Activated CD8-positive, alpha-beta memory T cell treated with anti-CD3 and anti-CD28 coated beads, Interleukin-2, amount 50 U/mL, for 1 hour (primary cell): ENCODE data around the gene CXCL6.

Source experiments
- DNase-seq: peaks from one replicate; pipeline ENCODE4 v3.0.0-alpha.2; 2020; ENCODE audit errors: extremely low read depth

Gene CXCL6

DNA sequence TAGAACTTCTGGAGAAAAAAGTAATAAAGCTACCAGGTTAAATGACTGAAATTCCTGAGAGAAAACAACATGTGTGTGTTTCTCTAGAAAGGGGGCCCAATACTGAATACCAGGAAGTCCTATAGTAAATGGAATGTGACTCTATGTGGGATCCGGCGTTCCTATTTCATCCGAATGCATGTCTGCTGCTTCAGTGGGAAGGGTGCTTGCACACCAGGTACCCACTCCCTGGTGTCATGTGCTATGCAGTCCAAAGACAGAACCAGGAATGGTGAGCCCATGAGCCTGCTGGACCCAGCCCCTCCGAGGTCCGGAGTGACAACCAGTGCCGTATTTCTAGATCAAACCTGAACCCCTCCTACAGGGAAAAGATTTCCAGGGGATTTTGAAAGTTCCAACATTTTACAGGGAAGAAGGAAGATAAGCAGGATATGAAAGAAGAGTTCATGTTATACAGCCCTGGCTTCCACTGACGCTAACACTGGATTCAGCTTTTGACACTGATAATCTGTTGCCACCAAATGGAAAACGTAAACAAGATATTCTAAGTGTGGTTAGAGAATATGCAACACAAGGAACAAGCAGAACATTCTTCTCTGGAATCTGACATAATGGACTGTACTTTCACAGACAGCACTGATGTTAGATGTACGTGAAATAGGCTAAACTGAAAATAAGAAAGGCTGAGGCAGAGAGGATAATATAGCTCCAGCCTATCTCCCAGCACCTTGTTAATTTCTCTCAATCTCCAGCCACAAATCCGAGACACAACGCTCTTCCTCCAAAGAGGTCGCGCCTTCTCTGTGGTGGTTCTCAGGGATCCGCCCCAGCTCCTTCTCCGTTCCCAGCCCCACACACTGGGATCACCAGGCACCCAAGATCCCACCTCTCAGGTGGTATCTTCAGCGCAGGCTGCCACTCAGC lies 32.0 kb downstream of the CXCL6 start:
- DNase-seq = no peak

DNA sequence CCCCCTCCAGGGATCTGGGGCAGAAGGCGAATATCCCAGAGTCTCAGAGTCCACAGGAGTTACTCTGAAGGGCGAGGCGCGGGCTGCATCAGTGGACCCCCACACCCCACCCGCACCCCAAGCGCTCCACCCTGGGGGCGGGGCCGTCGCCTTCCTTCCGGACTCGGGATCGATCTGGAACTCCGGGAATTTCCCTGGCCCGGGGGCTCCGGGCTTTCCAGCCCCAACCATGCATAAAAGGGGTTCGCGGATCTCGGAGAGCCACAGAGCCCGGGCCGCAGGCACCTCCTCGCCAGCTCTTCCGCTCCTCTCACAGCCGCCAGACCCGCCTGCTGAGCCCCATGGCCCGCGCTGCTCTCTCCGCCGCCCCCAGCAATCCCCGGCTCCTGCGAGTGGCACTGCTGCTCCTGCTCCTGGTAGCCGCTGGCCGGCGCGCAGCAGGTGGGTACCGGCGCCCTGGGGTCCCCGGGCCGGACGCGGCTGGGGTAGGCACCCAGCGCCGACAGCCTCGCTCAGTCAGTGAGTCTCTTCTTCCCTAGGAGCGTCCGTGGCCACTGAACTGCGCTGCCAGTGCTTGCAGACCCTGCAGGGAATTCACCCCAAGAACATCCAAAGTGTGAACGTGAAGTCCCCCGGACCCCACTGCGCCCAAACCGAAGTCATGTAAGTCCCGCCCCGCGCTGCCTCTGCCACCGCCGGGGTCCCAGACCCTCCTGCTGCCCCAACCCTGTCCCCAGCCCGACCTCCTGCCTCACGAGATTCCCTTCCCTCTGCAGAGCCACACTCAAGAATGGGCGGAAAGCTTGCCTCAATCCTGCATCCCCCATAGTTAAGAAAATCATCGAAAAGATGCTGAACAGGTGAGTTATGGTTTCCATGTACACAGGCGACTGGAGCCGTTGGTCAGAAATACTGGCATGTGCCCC lies 32.9 kb downstream of the CXCL6 start, which contains the start of gene CXCL1:
Gene CXCL1 (plus strand): TSS at position 264 of the 926 bp plus-strand sequence. CDS start 78 bp downstream, at position 342.
- no peak for DNase-seq

DNA sequence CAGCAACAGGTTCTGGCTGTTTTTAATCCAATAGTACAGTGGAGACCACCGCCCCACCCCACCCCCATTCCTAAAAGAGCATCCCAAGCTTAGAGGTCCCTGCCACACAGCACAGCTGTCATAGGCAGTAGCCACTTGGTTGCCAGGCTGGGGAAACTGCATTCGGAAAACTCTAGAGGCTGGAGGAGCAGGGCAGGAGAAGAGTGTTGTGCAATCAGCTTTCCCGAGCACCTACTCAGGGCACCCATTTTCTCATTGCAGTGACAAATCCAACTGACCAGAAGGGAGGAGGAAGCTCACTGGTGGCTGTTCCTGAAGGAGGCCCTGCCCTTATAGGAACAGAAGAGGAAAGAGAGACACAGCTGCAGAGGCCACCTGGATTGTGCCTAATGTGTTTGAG lies 33.8 kb downstream of the CXCL6 start:
- DNase-seq = no peak

DNA sequence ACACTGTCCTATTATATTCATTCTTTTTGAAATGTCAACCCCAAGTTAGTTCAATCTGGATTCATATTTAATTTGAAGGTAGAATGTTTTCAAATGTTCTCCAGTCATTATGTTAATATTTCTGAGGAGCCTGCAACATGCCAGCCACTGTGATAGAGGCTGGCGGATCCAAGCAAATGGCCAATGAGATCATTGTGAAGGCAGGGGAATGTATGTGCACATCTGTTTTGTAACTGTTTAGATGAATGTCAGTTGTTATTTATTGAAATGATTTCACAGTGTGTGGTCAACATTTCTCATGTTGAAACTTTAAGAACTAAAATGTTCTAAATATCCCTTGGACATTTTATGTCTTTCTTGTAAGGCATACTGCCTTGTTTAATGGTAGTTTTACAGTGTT lies 34.3 kb downstream of the CXCL6 start:
- no peak for DNase-seq

DNA sequence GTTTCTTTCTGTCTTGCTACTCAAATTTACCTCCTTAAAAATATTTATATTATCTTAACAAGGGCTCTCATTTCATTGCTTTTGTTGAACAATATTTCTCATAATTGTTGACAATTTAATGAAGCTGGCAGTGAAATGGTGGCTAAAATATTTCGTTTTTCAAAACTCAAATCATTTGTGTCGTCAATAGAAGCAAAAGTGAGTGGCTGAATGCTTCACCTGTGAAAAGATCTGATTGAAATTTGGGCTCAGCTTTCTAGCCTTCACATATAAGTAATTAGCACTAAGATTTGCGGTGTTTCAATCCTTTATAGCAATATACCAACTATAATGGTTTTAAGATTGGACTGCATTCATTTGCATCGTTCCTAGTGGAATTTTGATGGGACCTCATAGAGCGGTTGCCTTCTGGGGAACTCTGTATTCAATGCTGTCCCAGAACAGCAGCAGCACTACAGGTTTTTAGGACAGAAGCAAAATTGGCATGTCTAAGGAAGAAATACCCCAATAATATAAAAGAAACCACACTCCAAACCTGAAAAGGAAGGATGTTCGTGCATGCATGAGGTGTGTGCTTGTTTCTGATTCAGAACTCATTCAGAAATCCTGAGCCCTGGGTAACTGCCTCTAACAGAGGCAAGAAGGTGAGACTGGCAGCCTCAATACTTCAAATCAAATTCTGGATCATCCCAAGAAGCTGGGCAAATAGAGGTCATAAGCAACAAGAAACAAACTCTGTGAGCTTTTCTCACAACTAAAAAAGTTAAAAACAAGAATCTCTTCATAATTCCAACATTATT lies 35.2 kb downstream of the CXCL6 start:
- DNase-seq = no peak

DNA sequence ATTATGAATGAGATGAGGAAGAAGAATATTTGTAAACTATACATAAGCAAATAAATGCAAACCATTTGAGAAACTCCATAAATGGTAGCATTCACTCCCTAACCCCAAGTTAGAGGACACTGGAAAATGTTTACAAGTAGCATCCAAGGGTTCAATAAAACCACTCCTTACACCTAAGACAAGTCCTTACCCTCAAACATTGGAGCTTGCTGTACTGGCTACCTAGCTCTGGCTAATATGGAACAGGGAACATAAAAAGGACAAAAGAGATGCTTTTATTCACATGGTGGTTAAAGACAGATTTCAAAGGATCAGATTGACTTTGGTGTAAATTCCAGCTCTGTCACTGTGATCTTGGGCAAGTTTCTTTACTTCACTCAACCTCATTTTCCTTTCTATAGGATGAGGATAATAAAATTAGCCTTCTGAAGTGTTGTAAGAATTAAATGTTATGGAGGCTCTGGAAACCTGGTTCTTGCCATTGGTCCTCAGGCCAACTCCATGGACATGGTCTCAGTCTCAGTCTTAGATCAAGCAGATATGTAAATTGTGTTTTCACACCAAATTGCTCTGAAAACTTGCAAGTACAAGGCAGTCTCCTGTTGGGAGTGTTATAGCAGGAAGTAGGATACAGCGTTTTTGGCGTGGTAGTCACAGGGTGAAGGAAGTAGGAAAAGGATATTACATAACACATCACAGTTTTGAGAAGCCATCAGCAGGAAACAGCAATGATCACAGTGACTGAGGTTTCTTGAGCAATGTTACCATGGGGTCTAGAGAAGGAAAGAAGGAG lies 36.0 kb downstream of the CXCL6 start:
- no peak for DNase-seq

DNA sequence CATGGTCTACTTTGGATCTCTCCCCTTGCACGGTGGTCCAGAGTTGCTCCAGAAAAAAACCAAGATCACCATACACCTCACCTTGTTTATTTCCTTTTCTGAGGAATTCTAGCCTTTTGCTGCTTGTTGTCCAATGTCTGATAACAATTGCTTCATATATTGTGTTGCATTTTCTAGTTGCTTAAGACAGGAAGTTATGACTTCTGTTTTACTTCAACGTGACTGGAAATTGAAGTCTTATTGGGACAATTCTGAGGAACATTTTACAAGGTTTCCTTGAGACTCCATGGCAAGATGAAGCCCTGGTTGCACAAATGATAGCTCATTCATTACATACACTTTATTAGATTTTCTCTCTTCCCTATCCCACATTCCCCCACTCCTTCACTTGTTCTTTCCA lies 37.9 kb downstream of the CXCL6 start:
- DNase-seq = no peak

DNA sequence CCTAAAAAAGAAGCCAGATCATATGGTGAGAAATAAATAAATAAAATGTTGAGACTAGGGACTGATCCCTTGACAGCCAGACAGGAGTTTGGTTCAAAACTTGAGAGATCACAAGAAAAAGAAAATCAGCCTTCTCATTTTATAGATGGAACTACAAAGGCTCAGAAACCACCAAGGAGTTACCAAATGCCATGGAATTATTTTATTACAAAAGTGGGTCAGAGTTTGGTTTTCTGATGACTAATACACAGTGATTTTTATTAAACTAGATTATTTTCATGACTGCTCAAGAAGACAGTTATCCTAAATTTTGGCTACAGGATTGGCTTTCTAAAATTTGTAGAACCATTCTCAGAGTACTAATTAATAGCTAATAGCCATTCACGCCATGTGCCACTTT lies 38.9 kb downstream of the CXCL6 start:
- no peak for DNase-seq

DNA sequence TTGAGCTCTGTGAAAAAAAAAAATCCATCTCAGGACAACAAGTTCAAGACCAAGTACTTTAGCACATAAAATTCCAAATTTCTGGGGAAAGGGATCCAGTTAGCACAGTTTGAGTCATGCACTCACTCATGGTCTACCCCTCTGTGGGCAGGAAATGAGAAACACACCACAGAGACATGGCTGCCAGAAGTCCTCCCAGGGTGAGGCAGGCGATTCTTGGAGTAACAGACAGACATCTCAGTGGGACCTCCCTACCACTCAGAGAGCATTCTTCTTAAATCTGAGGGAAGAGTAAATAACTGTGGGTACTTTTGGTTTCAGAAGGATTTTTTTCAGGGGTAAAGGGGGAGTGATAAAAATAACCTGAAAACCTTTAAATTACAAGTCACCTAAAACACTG lies 46.8 kb downstream of the CXCL6 start:
- no peak for DNase-seq

DNA sequence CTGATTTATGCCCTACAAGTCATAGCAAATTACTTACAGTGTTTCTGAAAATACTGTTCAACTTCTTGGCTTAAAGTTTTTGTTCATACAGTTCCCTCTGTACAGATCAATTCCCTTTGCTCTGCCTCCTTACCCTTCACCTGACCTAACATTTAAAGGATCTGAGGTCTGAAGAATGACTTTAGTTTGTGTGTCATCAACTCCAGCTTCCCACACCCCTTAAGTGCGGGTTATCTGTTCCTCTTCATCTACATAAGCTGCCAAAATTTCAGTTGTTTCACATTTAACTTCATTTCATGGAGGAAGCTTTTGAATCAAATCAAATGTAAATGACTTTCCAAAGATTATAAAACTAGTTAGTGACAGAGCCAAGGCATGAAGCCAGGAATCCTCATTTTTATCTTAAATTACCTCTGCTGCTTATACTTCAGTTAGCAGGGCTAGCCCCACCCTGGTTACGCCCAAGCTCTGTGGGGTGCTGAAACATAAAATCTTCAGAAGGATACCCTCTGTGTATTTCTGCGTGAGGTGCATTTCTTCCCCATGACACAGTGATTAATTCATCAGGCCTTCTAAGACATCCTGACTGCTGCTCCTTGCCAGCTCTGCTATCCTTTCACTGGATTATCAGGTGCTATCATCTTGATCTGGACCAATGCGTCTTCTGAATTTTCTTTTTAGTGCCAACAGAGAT lies 49.2 kb downstream of the CXCL6 start:
- no peak for DNase-seq
